MM.1S (cell line): ENCODE results near the gene MLLT1.

Source experiments
- DNase-seq: peaks from one replicate; pipeline ENCODE4 v3.0.0-alpha.2; 2015
- H2AFZ ChIP-seq: fragments of 300-600 bp; sonication (generic); 2 replicates; pipeline ENCODE4 v1.6.0; 2016; ENCODE audit warnings: antibody characterized with exemption, low read length
- H3F3A ChIP-seq: fragments of 300-600 bp; sonication (generic); 2 replicates; pipeline ENCODE4 v1.6.1; 2016; ENCODE audit warnings: mild to moderate bottlenecking, antibody characterized with exemption, low read length, moderate library complexity, mixed read lengths; ENCODE audit not compliant: insufficient read depth
- H3K27ac ChIP-seq: fragments of 300-600 bp; sonication (generic); 2 replicates; pipeline ENCODE4 v1.5.1; 2016; ENCODE audit warnings: mild to moderate bottlenecking, low read length
- H3K27me3 ChIP-seq: fragments of 300-600 bp; sonication (generic); replicated peaks from 2 replicates; pipeline ENCODE4 v1.6.0; 2016; ENCODE audit warnings: low read length; ENCODE audit not compliant: insufficient read depth
- H3K36me3 ChIP-seq: fragments of 300-600 bp; sonication (generic); replicated peaks from 2 replicates; pipeline ENCODE4 v1.6.1; 2016; ENCODE audit warnings: mild to moderate bottlenecking, low read length, mixed read lengths; ENCODE audit not compliant: insufficient read depth
- H3K4me1 ChIP-seq: fragments of 300-600 bp; sonication (generic); 2 replicates; pipeline ENCODE4 v1.6.1; 2016; ENCODE audit warnings: low read length, mixed read lengths
- H3K4me2 ChIP-seq: fragments of 300-600 bp; sonication (generic); 2 replicates; pipeline ENCODE4 v1.6.0; 2016; ENCODE audit warnings: low read depth, low read length
- H3K4me3 ChIP-seq: fragments of 300-600 bp; sonication (generic); 2 replicates; pipeline ENCODE4 v1.5.1; 2016; ENCODE audit warnings: low read length, mixed read lengths
- H3K79me2 ChIP-seq: fragments of 300-600 bp; sonication (generic); 2 replicates; pipeline ENCODE4 v1.6.1; 2016; ENCODE audit warnings: mixed run types, low read length, mixed read lengths
- H3K9ac ChIP-seq: fragments of 300-600 bp; sonication (generic); 2 replicates; pipeline ENCODE4 v1.6.1; 2016; ENCODE audit warnings: low read length, mixed read lengths
- H3K9me2 ChIP-seq: fragments of 300-600 bp; sonication (generic); replicated peaks from 2 replicates; pipeline ENCODE4 v1.6.1; 2016; ENCODE audit warnings: mild to moderate bottlenecking, low read length, mixed read lengths; ENCODE audit not compliant: insufficient read depth
- H3K9me3 ChIP-seq: fragments of 300-600 bp; sonication (generic); replicated peaks from 2 replicates; pipeline ENCODE4 v1.6.1; 2016; ENCODE audit warnings: mild to moderate bottlenecking, low read length, mixed read lengths; ENCODE audit not compliant: insufficient read depth
- H4K20me1 ChIP-seq: fragments of 300-600 bp; sonication (generic); 2 replicates; pipeline ENCODE4 v1.6.1; 2016; ENCODE audit warnings: mild to moderate bottlenecking, low read length, moderate library complexity, mixed read lengths; ENCODE audit not compliant: insufficient read depth
- EZH2 ChIP-seq: fragments of 300-600 bp; sonication (generic); optimal IDR thresholded peaks from 2 replicates; pipeline ENCODE3; 2017; ENCODE audit warnings: low read depth, mild to moderate bottlenecking, antibody characterized with exemption, low read length, mixed read lengths
- EZH2phosphoT487 ChIP-seq: fragments of 300-600 bp; sonication (generic); IDR thresholded peaks from 2 replicates; pipeline ENCODE4 v1.6.1; 2018; ENCODE audit warnings: antibody characterized with exemption, low read length
- TF ChIP-seq, protein P1 (sequence below): fragments of 300-600 bp; sonication (generic); IDR thresholded peaks from 2 replicates; pipeline ENCODE4 v1.5.1; 2016; ENCODE audit warnings: antibody characterized with exemption, low read length, mixed read lengths

Gene MLLT1

DNA sequence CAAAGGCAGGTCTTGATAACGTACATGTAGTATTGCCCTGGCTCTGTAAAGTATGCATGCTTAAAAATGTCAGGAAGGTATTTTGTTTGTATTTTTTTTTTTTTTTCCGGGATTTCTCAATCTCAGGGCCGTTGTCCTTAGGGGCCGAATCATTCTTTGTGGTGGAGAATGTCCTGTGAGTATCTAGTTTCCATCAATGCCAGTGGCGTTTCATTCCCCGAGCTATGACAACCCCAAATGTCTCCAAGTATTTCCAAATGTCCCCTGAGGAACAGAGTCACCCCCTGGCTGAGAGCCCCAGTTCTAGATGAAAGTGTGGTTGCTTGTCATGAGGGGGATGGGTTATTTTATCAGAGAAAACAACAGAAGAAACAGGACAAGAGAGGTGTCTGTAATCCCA lies 75.6 kb downstream of the MLLT1 start:
- TF ChIP-seq, protein P1, sequence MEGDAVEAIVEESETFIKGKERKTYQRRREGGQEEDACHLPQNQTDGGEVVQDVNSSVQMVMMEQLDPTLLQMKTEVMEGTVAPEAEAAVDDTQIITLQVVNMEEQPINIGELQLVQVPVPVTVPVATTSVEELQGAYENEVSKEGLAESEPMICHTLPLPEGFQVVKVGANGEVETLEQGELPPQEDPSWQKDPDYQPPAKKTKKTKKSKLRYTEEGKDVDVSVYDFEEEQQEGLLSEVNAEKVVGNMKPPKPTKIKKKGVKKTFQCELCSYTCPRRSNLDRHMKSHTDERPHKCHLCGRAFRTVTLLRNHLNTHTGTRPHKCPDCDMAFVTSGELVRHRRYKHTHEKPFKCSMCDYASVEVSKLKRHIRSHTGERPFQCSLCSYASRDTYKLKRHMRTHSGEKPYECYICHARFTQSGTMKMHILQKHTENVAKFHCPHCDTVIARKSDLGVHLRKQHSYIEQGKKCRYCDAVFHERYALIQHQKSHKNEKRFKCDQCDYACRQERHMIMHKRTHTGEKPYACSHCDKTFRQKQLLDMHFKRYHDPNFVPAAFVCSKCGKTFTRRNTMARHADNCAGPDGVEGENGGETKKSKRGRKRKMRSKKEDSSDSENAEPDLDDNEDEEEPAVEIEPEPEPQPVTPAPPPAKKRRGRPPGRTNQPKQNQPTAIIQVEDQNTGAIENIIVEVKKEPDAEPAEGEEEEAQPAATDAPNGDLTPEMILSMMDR: no peak
- TF ChIP-seq EZH2phosphoT487 (no peak), EZH2 (no peak)
- Histone ChIP-seq H3K9me2 (no peaks in the 10 kb centered on the region), H3K9me3 (no peaks in the 10 kb centered on the region), H3K36me3 (no peaks in the 10 kb centered on the region), H3K27ac (no peak overlapping the region), H3K27me3 (peaks cover 20% of the 10 kb centered on the region; the same call in 1 of the 2 replicates), H2AFZ (no peak overlapping the region), H3K4me3 (no peak overlapping the region), H3F3A (no peaks in the 10 kb centered on the region), H4K20me1 (no peaks in the 10 kb centered on the region), H3K4me1 (no peaks in the 10 kb centered on the region), H3K79me2 (peaks cover under 1% of the 10 kb centered on the region; the same call in 1 of the 2 replicates), H3K4me2 (peak overlapping the region; percentile 33; the same call in 1 of the 2 replicates), H3K9ac (no peak overlapping the region)
- no peak for DNase-seq

DNA sequence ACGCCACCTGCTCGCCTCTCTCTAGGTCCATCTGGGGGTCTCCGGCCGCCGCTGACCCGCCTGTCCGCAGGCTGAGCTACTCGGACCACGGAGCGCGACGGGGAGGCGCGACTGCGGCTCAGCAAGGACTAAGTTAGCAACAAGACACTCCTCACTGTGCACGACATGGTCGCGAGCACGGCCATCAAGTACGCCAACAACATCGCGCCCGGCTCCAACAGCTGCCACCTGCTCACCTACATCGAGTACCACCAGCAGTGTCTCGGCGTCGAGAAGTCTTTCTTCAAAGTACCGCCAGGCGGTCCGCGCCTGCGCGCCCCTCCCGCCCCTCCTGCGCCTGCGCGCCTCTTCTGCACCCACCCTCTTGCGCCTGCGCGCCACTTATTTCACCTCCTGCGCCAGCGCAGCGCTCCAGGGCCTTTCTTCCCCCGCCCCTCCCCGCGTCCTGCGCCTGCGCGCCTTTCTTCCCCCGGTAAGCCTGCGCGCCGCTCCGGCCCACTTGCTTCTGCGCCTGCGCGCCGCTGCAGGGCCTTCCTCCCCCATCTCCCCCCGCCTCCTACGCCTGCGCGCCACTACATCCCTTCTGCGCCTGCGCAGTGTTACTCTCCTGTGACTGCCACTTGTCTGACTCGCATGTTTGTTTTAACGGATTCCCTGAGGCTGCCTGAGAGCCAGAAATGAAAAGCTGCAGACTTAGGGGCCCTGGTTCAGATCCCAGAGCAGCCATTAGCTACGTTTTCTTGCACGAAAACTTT lies 80.4 kb downstream of the MLLT1 start:
- Histone ChIP-seq H4K20me1 (no peaks in the 10 kb centered on the region), H3K27ac (no peak overlapping the region; the same call in 1 of the 2 replicates), H3K4me1 (no peaks in the 10 kb centered on the region; the same call in 1 of the 2 replicates), H3K27me3 (peaks cover 14% of the 10 kb centered on the region; the same call in 1 of the 2 replicates), H3F3A (no peaks in the 10 kb centered on the region), H3K4me3 (peak overlapping the region; percentile 97), H3K36me3 (no peaks in the 10 kb centered on the region), H3K9me2 (no peaks in the 10 kb centered on the region), H3K9me3 (no peaks in the 10 kb centered on the region), H3K4me2 (peak overlapping the region; percentile 100), H3K79me2 (peaks cover 13% of the 10 kb centered on the region), H2AFZ (peak overlapping the region; percentile 100), H3K9ac (peak overlapping the region; percentile 77; the same call in 1 of the 2 replicates)
- TF ChIP-seq, protein P1: peak; percentile 33
- TF ChIP-seq EZH2phosphoT487: no peak
- no peak for TF ChIP-seq EZH2
- peak; percentile 100 for DNase-seq

DNA sequence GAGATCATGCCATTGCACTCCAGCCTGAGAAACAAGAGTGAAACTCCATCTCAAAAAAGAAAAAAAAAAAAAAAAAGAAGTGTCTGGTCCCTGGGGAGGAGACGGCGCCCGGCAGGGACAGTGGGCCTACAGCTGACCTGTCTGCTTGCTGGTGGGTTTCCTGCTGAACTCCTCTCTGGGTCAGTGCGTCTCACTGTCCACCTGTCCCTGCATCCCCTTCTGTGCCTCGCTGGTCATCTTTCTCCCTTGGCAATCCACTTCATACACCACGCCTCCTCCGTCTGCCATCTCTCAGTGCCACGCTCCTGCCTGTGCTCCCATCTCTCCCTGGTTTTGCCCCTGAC lies 80.9 kb downstream of the MLLT1 start:
- no peak for DNase-seq
- peak overlapping the region; percentile 77; the same call in 1 of the 2 replicates for H3K9ac ChIP-seq
- 0 out of 2 replicates have a peak, but pooled peaks cover 9% of the 10 kb centered on the region for H3K27me3 ChIP-seq
- peaks cover 13% of the 10 kb centered on the region for H3K79me2 ChIP-seq
- no peak overlapping the region; the same call in 1 of the 2 replicates for H3K27ac ChIP-seq
- no peaks in the 10 kb centered on the region for H3K9me2 ChIP-seq
- H4K20me1 ChIP-seq: no peaks in the 10 kb centered on the region
- H3K36me3 ChIP-seq: no peaks in the 10 kb centered on the region
- H3K9me3 ChIP-seq: no peaks in the 10 kb centered on the region
- H2AFZ ChIP-seq: peak overlapping the region; percentile 100
- no peaks in the 10 kb centered on the region for H3F3A ChIP-seq
- no peaks in the 10 kb centered on the region; the same call in 1 of the 2 replicates for H3K4me1 ChIP-seq
- peak overlapping the region; percentile 97 for H3K4me3 ChIP-seq
- TF ChIP-seq, protein P1: no peak
- no peak for TF ChIP-seq EZH2
- no peak for TF ChIP-seq EZH2phosphoT487
- peak overlapping the region; percentile 100 for H3K4me2 ChIP-seq
